22Rv1 (cell line): ENCODE data around the gene ABI1.

Experiments
- CTCF ChIP-seq: fragments of 450-650 bp; IDR thresholded peaks from 2 replicates; pipeline ENCODE4 v1.5.1; 2017; ENCODE audit warnings: mild to moderate bottlenecking
- ZFX ChIP-seq: fragments of 450-650 bp; IDR thresholded peaks from 2 replicates; pipeline ENCODE4 v1.6.1; 2017; ENCODE audit warnings: antibody characterized with exemption, borderline replicate concordance

- no peak for TF ChIP-seq CTCF
- TF ChIP-seq ZFX = no peak
Measured at GRCh38 chr10:26870766-26871165, 10.0 kb upstream of the ABI1 start.
